Lower leg skin (tissue), 4 donors: ENCODE results near the gene MAGEF1. TPM values are rescaled to one million over a fixed set of nuclear protein-coding genes. Genes with fewer than 3 reads are reported as not detected.

Source experiments
- DNase-seq, 2 donors: peaks; one replicate each; pipeline ENCODE4 v3.0.0-alpha.2; 2019; ENCODE audit warnings: low spot score in 2 of 2
- H3K4me3 ChIP-seq: fragments of 200-600 bp; sonication (generic); 2 replicates; pipeline ENCODE4 v1.5.1; 2017; ENCODE audit warnings: mild to moderate bottlenecking, low read depth; ENCODE audit not compliant: poor library complexity, severe bottlenecking
- CTCF ChIP-seq, 3 donors: fragments of 450-650 bp; IDR thresholded peaks; one replicate each; pipeline ENCODE4 v1.5.1; 2016; ENCODE audit warnings: antibody characterized with exemption in 3 of 3, mild to moderate bottlenecking in 3 of 3, moderate library complexity in 2 of 3
- POLR2A ChIP-seq, 2 donors: fragments of 450-650 bp; IDR thresholded peaks; one replicate each; pipeline ENCODE4 v1.6.1; 2016 to 2017; ENCODE audit warnings: antibody characterized with exemption in 2 of 2, mild to moderate bottlenecking in 1 of 2, moderate library complexity in 1 of 2
- WGBS, 2 donors: methylation state at CpG; one replicate each; pipeline ENCODE4 v1.1.5; 2018; 5-methylcytosine and 5-hydroxymethylcytosine counted together
- intact Hi-C: fragments of 100-400 bp; cut with DNase I; formaldehyde crosslinking; loops from one replicate; pipeline ENCODE4 v1.15.0; 2023; ENCODE audit warnings: low total_unique reads
- total RNA-seq, 4 donors: library from RNA; depleted of rRNA; stranded (reverse); fragments of >200 nt; gene quantifications; one replicate each; pipeline ENCODE4 v1.1.0, GENCODE V29; 2016

MAGEF1 gene
- total RNA-seq, 4 donors from 2014 or later: 32.5 to 44.3 (median 42.8) TPM

GRCh38 chr3:184683234-184683633, 28.6 kb downstream of the MAGEF1 start:
- no peak for DNase-seq
- WGBS, 2 donors: 67 to 76% methylated on average over 5 of the region's 5 CpGs
- intact Hi-C loops: no loop called here
- no peak overlapping the region for H3K4me3 ChIP-seq
- TF ChIP-seq POLR2A (IDR thresholded peaks at IDR 0.05) (no peak), CTCF (IDR thresholded peaks at IDR 0.05) (no peak)

- intact Hi-C loops: no loop called here
- TF ChIP-seq POLR2A (IDR thresholded peaks at IDR 0.05): no peak
- TF ChIP-seq CTCF (IDR thresholded peaks at IDR 0.05): no peak
- H3K4me3 ChIP-seq: no peak overlapping the region
- DNase-seq: no peak
- WGBS, 2 donors: 96 to 99% methylated on average over 11 of the region's 11 CpGs
Observed at GRCh38 chr3:184682671-184683070, 29.2 kb downstream of the MAGEF1 start.

GRCh38 chr3:184680385-184681345, 31.2 kb downstream of the MAGEF1 start:
- WGBS, 2 donors: 95% methylated on average over 10 of the region's 10 CpGs
- no peak for TF ChIP-seq POLR2A (IDR thresholded peaks at IDR 0.05)
- no peak for TF ChIP-seq CTCF (IDR thresholded peaks at IDR 0.05)
- H3K4me3 ChIP-seq: no peak overlapping the region
- intact Hi-C loops: no loop called here
- no peak for DNase-seq

- 51 to 55% methylated on average over 24 of the region's 24 CpGs for WGBS, 2 donors
- no peak for TF ChIP-seq POLR2A (IDR thresholded peaks at IDR 0.05)
- TF ChIP-seq CTCF (IDR thresholded peaks at IDR 0.05): no peak
- intact Hi-C loops: no loop called here
- no peak overlapping the region for H3K4me3 ChIP-seq
- DNase-seq: no peak
Observed at GRCh38 chr3:184679056-184679816, 32.6 kb downstream of the MAGEF1 start.

- DNase-seq: no peak
- WGBS, 2 donors: 85 to 94% methylated on average over 15 to 16 of the region's 16 CpGs
- H3K4me3 ChIP-seq: no peak overlapping the region
- intact Hi-C loops: no loop called here
- TF ChIP-seq CTCF (IDR thresholded peaks at IDR 0.05) (no peak), POLR2A (IDR thresholded peaks at IDR 0.05) (no peak)
Observed at GRCh38 chr3:184678317-184679055, 33.4 kb downstream of the MAGEF1 start.
